Hepatocyte (in vitro differentiated cells): ENCODE data around the gene ZNF532. TPM values are rescaled to one million over a fixed set of nuclear protein-coding genes. Genes with fewer than 3 reads are reported as not detected.

Experiments
- DNase-seq: peaks from one replicate; pipeline ENCODE4 v3.0.0-alpha.2; 2016; ENCODE audit warnings: low spot score
- H2AFZ ChIP-seq: fragments of 200-600 bp; sonication (generic); 2 replicates; pipeline ENCODE4 v1.6.0; 2016; ENCODE audit warnings: antibody characterized with exemption, mild to moderate bottlenecking
- H3K27ac ChIP-seq: fragments of 200-600 bp; sonication (generic); 2 replicates; pipeline ENCODE4 v1.5.1; 2016; ENCODE audit warnings: mild to moderate bottlenecking
- H3K27me3 ChIP-seq: fragments of 200-600 bp; sonication (generic); 2 replicates; pipeline ENCODE4 v1.6.1; 2016
- H3K36me3 ChIP-seq: fragments of 200-600 bp; sonication (generic); replicated peaks from 2 replicates; pipeline ENCODE4 v1.5.1; 2016; ENCODE audit warnings: low read depth; ENCODE audit not compliant: insufficient read depth
- H3K4me1 ChIP-seq: fragments of 200-600 bp; sonication (generic); 2 replicates; pipeline ENCODE4 v1.5.1; 2016; ENCODE audit warnings: mild to moderate bottlenecking, moderate library complexity; ENCODE audit not compliant: insufficient read depth
- H3K4me2 ChIP-seq: fragments of 200-600 bp; sonication (generic); 2 replicates; pipeline ENCODE4 v1.6.0; 2016
- H3K4me3 ChIP-seq: fragments of 200-600 bp; sonication (generic); 2 replicates; pipeline ENCODE4 v1.5.1; 2016; ENCODE audit warnings: mild to moderate bottlenecking
- H3K79me2 ChIP-seq: fragments of 200-600 bp; sonication (generic); 2 replicates; pipeline ENCODE4 v1.6.0; 2017; ENCODE audit warnings: mild to moderate bottlenecking
- H3K9me2 ChIP-seq: fragments of 200-600 bp; sonication (generic); replicated peaks from 2 replicates; pipeline ENCODE4 v1.6.0; 2017; ENCODE audit warnings: mild to moderate bottlenecking; ENCODE audit not compliant: insufficient read depth
- H3K9me3 ChIP-seq: fragments of 200-600 bp; sonication (generic); 2 replicates; pipeline ENCODE4 v1.5.1; 2016; ENCODE audit warnings: low read depth, mild to moderate bottlenecking
- H4K20me1 ChIP-seq: fragments of 200-600 bp; sonication (generic); 2 replicates; pipeline ENCODE4 v1.6.0; 2016; ENCODE audit warnings: mild to moderate bottlenecking; ENCODE audit not compliant: insufficient read depth, poor library complexity, severe bottlenecking
- EZH2 ChIP-seq: fragments of 200-600 bp; sonication (generic); IDR thresholded peaks from 2 replicates; pipeline ENCODE4 v1.6.1; 2016; ENCODE audit warnings: antibody characterized with exemption, mild to moderate bottlenecking, borderline replicate concordance
- EZH2phosphoT487 ChIP-seq: fragments of 200-600 bp; sonication (generic); IDR thresholded peaks from one replicate; pipeline ENCODE4 v1.6.1; 2018; ENCODE audit warnings: antibody characterized with exemption, mild to moderate bottlenecking, low read depth, moderate library complexity; ENCODE audit not compliant: unreplicated experiment, severe bottlenecking
- WGBS: methylation state at CpG from one replicate; pipeline ENCODE4 v1.1.6; 2016; ENCODE audit warnings: low lambda C conversion rate; ENCODE audit errors: missing lambda C conversion rate; 5-methylcytosine and 5-hydroxymethylcytosine counted together
- polyA plus RNA-seq: library from polyadenylated mRNA; unstranded; fragments of >200 nt; fragmentation: Nextera tagmentation; extraction: Ambion mirVana; gene quantifications from 2 replicates; pipeline ENCODE4 v1.2.1, GENCODE V29; 2016
- total RNA-seq: library from RNA; depleted of rRNA; stranded (reverse); fragments of >200 nt; gene quantifications from 2 replicates; pipeline ENCODE4 v1.2.3, GENCODE V29; 2014
- TF ChIP-seq, protein P1 (sequence below): fragments of 200-600 bp; sonication (generic); IDR thresholded peaks from 2 replicates; pipeline ENCODE4 v1.5.1; 2016; ENCODE audit warnings: antibody characterized with exemption, mild to moderate bottlenecking; ENCODE audit not compliant: poor library complexity

Gene ZNF532
- total and polyA plus RNA-seq, 2 experiments from 2014 or later = 15.9 to 36.5 TPM

DNA sequence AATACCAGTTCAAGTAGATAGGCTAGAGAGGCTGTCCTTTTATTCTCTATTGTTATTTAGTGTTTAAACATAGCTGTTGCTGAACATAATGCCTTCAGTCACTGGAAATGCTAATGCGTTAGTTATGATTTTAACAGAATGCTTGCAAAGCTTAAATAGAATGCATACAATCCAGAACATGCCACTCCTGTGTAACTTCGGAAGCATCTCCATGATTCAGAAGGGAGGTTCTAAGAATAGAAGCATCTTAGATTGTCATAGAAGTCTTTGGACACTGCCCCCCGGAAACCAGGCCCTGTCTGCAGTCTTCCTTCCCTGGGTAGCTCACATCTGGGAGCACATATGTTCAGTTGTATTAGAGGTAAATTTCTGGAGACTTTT is 73.2 kb downstream of the ZNF532 start:
- Histone ChIP-seq H3K27me3 (no peaks in the 10 kb centered on the region), H3K9me2 (no peaks in the 10 kb centered on the region), H3K4me1 (no peaks in the 10 kb centered on the region), H4K20me1 (no peaks in the 10 kb centered on the region), H3K27ac (peak overlapping the region; percentile 62), H3K4me3 (no peak overlapping the region), H2AFZ (no peak overlapping the region), H3K9me3 (no peaks in the 10 kb centered on the region), H3K4me2 (no peak overlapping the region), H3K36me3 (no peaks in the 10 kb centered on the region), H3K79me2 (peaks cover 6% of the 10 kb centered on the region)
- no peak for TF ChIP-seq EZH2phosphoT487
- TF ChIP-seq, protein P1, sequence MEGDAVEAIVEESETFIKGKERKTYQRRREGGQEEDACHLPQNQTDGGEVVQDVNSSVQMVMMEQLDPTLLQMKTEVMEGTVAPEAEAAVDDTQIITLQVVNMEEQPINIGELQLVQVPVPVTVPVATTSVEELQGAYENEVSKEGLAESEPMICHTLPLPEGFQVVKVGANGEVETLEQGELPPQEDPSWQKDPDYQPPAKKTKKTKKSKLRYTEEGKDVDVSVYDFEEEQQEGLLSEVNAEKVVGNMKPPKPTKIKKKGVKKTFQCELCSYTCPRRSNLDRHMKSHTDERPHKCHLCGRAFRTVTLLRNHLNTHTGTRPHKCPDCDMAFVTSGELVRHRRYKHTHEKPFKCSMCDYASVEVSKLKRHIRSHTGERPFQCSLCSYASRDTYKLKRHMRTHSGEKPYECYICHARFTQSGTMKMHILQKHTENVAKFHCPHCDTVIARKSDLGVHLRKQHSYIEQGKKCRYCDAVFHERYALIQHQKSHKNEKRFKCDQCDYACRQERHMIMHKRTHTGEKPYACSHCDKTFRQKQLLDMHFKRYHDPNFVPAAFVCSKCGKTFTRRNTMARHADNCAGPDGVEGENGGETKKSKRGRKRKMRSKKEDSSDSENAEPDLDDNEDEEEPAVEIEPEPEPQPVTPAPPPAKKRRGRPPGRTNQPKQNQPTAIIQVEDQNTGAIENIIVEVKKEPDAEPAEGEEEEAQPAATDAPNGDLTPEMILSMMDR = no peak
- DNase-seq = no peak
- WGBS = 92% methylated on average over 3 of the region's 3 CpGs

DNA sequence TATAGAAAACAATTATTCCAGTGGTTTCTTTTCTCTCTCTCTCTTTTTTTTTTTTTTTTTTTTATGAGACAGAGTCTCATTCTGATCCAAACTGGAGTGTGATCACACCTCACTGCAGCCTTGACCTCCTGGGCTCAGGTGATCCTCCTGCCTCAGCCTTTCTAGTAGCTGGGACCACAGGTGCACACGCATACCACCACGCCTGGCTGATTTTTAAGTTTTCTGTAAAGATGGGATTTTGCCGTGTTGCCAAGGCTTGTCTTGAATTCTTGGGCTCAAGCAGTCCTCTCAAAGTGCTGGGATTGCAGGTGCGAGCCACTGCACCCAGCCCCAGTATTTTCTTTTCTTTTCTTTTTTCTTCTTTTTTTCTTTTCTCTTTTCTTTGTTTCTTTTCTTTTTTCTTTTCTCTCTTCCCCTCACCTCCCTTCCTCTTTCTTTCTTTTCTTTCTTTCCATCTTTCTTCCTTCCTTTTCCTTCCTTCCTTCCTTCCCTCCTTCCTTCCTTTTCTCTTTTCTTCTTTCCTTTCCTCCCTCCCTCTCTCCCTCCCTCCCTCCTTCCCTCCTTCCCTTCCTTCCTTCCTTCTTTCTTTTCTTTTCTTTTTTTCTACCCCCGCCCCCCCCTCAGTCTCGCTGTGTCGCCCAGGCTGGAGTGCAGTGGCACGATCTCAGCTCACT is 76.9 kb downstream of the ZNF532 start:
- no peak for TF ChIP-seq EZH2
- TF ChIP-seq EZH2phosphoT487 = no peak
- TF ChIP-seq, protein P1 = no peak
- 97% methylated on average over 8 of the region's 8 CpGs for WGBS
- Histone ChIP-seq H3K9me3 (no peaks in the 10 kb centered on the region), H3K27ac (no peak overlapping the region), H3K36me3 (no peaks in the 10 kb centered on the region), H3K4me3 (no peak overlapping the region), H3K9me2 (no peaks in the 10 kb centered on the region), H3K79me2 (no peaks in the 10 kb centered on the region), H3K4me2 (no peak overlapping the region), H3K27me3 (no peaks in the 10 kb centered on the region), H2AFZ (no peak overlapping the region), H4K20me1 (no peaks in the 10 kb centered on the region), H3K4me1 (no peaks in the 10 kb centered on the region)
- DNase-seq = no peak

DNA sequence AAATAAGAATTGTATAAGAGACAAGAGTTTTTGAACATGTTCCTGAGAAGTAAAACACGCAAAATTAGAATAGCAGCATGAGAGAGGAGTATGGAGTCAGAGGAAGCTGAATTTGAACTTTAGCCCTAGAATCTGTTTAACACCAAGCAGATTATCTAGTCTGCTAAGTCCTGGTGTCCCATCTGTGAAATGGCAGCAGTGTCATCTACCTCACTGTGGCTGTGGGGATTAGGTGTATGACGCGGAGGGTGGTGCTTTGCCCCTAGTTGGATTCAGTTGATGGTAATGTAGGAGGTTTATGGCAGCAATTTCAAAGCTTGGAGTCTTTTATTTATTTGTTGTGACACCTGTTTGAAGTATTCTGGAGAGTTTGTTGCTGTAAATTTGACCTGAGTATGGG is 79.2 kb downstream of the ZNF532 start:
- H4K20me1 ChIP-seq = no peaks in the 10 kb centered on the region
- H3K4me2 ChIP-seq = no peak overlapping the region
- H3K79me2 ChIP-seq = no peaks in the 10 kb centered on the region
- no peak overlapping the region for H3K27ac ChIP-seq
- H3K9me3 ChIP-seq = no peaks in the 10 kb centered on the region
- no peaks in the 10 kb centered on the region for H3K27me3 ChIP-seq
- no peak overlapping the region for H2AFZ ChIP-seq
- H3K9me2 ChIP-seq = no peaks in the 10 kb centered on the region
- no peaks in the 10 kb centered on the region for H3K4me1 ChIP-seq
- H3K4me3 ChIP-seq = no peak overlapping the region
- TF ChIP-seq EZH2 (no peak), EZH2phosphoT487 (no peak)
- TF ChIP-seq, protein P1 = no peak
- 78% methylated on average over 3 of the region's 3 CpGs for WGBS
- DNase-seq = no peak
- no peaks in the 10 kb centered on the region for H3K36me3 ChIP-seq
